Right lung (tissue), 5 donors: ENCODE results near the gene ARTN. TPM values are rescaled to one million over a fixed set of nuclear protein-coding genes. Genes with fewer than 3 reads are reported as not detected.

ENCODE experiments used
- DNase-seq, 2 donors: peaks; one replicate each; pipeline ENCODE4 v3.0.0-alpha.2; 2013
- polyA plus RNA-seq, 5 donors: library from polyadenylated mRNA; unstranded; fragments of 120-200 nt; gene quantifications; one replicate each; pipeline versions ENCODE4 v1.2.1 to v1.2.3, GENCODE V29; 2013; ENCODE audit warnings: inconsistent platforms in 1 of 5, low replicate concordance in 1 of 5; ENCODE audit not compliant: insufficient read length in 5 of 5, insufficient read depth in 1 of 5

The ARTN gene
- polyA plus RNA-seq, 5 donors, result 1.9 to 3.9 (median 2.8) TPM

- no peak for DNase-seq
Observed at GRCh38 chr1:43984855-43985254, 51.3 kb downstream of the ARTN start.

GRCh38 chr1:43985984-43986595, 52.5 kb downstream of the ARTN start:
- no peak for DNase-seq

- DNase-seq, result no peak
Observed at GRCh38 chr1:43986712-43987111, 53.1 kb downstream of the ARTN start.

Other genes starting within 250 kb of the ARTN start
- gene ST3GAL3, start 226.3 kb upstream of the ARTN start, polyA plus RNA-seq, result 10 to 100 TPM; 31.2 to 37.8 (median 36.2) TPM
- gene IPO13, start 13.1 kb downstream of the ARTN start, polyA plus RNA-seq, result 10 to 100 TPM; 15.8 to 24.3 (median 20.3) TPM
- 10 to 100 TPM; 12.8 to 25.5 (median 19.6) TPM for gene DPH2, start 36.2 kb downstream of the ARTN start, polyA plus RNA-seq
- gene ATP6V0B, start 41.2 kb downstream of the ARTN start, polyA plus RNA-seq, result 10 to 100 TPM; 51.9 to 83.2 (median 64.3) TPM
- 10 to 100 TPM; 32.0 to 70.2 (median 40.1) TPM for gene B4GALT2, start 45.4 kb downstream of the ARTN start, polyA plus RNA-seq
- 10 to 100 TPM; 10.6 to 16.9 (median 14.3) TPM for gene CCDC24, start 57.8 kb downstream of the ARTN start, polyA plus RNA-seq
- gene SLC6A9, start 97.7 kb downstream of the ARTN start, polyA plus RNA-seq, result 10 to 100 TPM; 11.3 to 17.1 (median 12.6) TPM
- gene KLF17, start 185.0 kb downstream of the ARTN start, polyA plus RNA-seq, result under 1 TPM in 4 of 5 donors, not detected in 1; 0.06 to 0.09 (median 0.08) TPM
- not detected for gene KLF18, start 207.8 kb downstream of the ARTN start, polyA plus RNA-seq